GM18861 (cell line): ENCODE measurements around the gene HM13.
"Not testable (repeated sequence)": the region's sequence is repeated elsewhere in the genome, so short reads cannot be mapped to it uniquely, and the experiment has no call there.

Experiments used
- ATAC-seq: cut with Tn5 transposase; IDR thresholded peaks from one replicate; pipeline ENCODE4 v1.9.1; 2021; ENCODE audit not compliant: unreplicated experiment

HM13 gene

GRCh38 chr20:31565699-31566318 lies 51.6 kb downstream of the HM13 start:
- ATAC-seq, result no peak

DNA sequence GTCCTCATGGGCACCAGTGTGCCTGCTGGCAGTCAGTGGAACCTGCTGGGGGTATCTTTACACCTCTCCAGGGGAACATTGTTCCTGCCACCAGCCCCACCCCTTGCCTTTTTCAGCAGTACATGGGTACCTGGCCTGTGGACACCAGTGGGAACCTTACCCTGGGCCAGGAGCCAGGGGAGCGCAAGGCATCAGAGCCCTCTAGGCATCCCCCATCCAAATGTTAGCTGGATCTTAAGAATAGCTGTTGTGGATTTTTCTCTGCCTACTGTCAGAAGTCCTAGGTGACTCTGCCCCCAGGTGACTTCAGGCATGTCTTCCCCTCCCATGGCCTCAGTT lies 52.0 kb downstream of the HM13 start:
- no peak for ATAC-seq

- no peak for ATAC-seq
Measured at GRCh38 chr20:31566658-31567379, 52.6 kb downstream of the HM13 start.

GRCh38 chr20:31567380-31567720 lies 53.1 kb downstream of the HM13 start:
- ATAC-seq, result no peak

GRCh38 chr20:31568041-31568731 lies 53.9 kb downstream of the HM13 start:
- no peak for ATAC-seq

GRCh38 chr20:31568773-31569162 lies 54.5 kb downstream of the HM13 start:
- ATAC-seq, result no peak

- no peak for ATAC-seq
Measured at GRCh38 chr20:31569163-31570020, 55.1 kb downstream of the HM13 start.

DNA sequence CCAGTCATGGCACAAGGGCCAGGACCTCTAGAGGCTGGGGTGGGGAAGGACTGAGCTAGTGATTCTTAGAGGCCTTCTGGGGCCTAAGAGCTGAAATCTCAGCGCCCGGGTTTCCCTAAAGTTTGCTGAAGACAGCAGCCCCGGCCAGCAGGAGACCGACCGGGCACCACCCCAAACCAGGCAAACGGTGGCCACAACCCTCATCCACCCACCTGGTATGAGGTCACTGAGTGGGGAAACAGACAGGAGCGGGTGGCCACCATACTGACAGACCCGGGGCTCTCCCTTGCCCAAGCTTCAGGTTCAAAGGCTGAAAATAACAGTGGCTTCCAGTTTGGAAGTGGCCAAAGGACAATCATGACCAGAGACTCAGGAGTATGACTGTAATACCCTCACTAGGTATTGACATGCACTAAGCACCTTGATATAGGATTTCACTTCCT lies 55.8 kb downstream of the HM13 start:
- no peak for ATAC-seq

DNA sequence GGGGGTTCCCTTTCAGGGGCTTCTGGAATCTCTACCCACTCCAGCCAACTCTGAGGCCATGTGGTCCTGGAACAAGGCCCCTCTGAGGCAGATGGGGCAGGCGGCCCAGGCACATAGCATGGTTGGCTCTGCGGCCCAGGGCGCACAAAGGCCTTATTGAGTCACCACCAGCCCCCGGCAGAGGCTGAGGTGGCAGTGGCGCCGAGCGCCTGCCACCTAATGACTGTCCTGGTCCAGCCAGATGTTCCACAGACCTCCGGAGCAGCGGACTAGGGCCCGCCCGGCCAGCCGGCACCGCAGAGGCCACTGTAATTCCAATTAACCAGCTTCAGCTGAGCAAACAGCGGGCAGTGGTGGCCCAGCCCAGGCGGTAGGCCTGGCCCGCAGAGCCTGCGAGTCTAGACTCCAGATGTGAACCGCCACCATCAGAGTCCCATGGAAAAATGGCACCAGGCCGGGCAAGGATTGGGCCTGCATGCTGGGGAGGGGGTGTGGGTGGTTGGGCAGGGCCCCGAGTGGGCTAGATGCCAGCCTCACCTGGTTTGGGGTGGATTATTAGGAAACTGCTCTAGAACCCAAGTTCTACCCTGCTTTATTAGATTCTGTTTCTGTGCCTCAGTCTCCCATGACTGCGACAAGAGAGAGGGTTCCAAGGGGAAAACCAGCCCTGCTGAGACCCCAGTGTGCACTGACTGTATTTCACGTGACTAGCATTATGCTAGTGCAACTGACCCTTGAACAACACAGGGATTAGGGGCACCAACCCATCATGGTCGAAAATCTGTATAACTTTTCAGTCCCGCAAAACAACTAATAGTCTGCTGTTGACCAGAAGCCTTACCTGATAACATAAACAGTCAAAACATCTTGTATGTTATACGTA lies 56.7 kb downstream of the HM13 start:
- no peak for ATAC-seq

- ATAC-seq, result no peak
Measured at GRCh38 chr20:31572042-31572700, 57.9 kb downstream of the HM13 start.

GRCh38 chr20:31572701-31573554 lies 58.7 kb downstream of the HM13 start:
- peak; percentile 70 for ATAC-seq

GRCh38 chr20:31573555-31574321 lies 59.5 kb downstream of the HM13 start:
- no peak for ATAC-seq

- not testable (repeated sequence) for ATAC-seq
Measured at GRCh38 chr20:31574986-31575385, 60.7 kb downstream of the HM13 start.

DNA sequence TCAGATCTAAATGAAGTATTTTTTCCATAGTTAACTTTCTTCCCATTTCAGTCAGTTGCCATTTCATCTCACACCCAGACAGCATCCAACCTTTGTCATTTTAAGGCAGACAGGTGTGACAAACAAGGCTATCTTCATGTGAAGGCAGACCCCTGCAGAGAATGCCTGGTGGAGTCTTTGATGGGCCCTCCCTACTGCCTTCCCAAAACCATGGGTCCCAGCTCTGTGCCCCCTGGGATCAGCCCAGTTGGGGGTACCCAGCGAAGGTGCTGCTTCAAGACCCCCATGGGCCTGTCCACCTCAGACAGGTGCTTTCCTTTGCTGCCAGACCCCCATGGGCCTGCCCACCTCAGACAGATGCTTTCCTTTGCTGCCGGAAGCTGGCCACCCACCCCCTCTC lies 62.5 kb downstream of the HM13 start:
- no peak for ATAC-seq

DNA sequence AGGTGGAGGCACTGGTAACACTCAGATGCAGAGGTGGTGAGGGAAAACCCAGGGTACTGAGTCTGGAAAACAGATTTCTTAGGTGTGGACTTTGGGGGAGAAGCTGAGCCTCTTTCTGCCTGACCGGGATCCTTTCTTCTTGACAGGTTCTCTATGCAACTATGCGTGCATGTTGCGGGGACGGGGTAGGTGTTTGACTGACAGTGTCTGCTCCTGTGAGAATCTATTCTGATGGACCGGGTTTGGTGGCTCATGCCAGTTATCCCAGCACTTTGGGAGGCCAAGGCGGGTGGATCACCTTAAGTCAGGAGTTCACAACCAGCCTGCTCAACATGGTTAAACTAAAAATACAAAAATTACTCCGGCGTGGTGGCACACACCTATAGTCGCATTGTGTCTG lies 63.0 kb downstream of the HM13 start:
- no peak for ATAC-seq

GRCh38 chr20:31578448-31579138 lies 64.4 kb downstream of the HM13 start:
- no peak for ATAC-seq

GRCh38 chr20:31579245-31579644 lies 65.0 kb downstream of the HM13 start:
- ATAC-seq, result no peak
